MG63 (cell line): ENCODE data around the gene PRSS53. TPM values are rescaled to one million over a fixed set of nuclear protein-coding genes. Genes with fewer than 3 reads are reported as not detected.

Experiments
- DNase-seq: peaks from one replicate; pipeline ENCODE4 v3.0.0-alpha.2; 2020
- H3K27me3 ChIP-seq: fragments of 250-450 bp; sonication (Bioruptor Pico); 2 replicates; pipeline ENCODE4 v1.5.1; 2020; ENCODE audit warnings: mild to moderate bottlenecking, moderate library complexity
- H3K36me3 ChIP-seq: fragments of 250-450 bp; sonication (Bioruptor Pico); 2 replicates; pipeline ENCODE4 v1.5.1; 2020; ENCODE audit warnings: mild to moderate bottlenecking, moderate library complexity
- H3K4me3 ChIP-seq: fragments of 250-450 bp; sonication (Bioruptor Pico); 2 replicates; pipeline ENCODE4 v1.5.1; 2020; ENCODE audit warnings: mild to moderate bottlenecking, moderate library complexity
- H3K9me3 ChIP-seq: fragments of 250-450 bp; sonication (Bioruptor Pico); 2 replicates; pipeline ENCODE4 v1.5.1; 2020; ENCODE audit warnings: mild to moderate bottlenecking, moderate library complexity
- total RNA-seq: library from RNA; depleted of rRNA; stranded (reverse); fragments of >200 nt; shearing (Covaris generic); gene quantifications from 2 replicates; pipeline ENCODE4 v1.2.3, GENCODE V29; 2014; ENCODE audit warnings: low replicate concordance

PRSS53 gene
- total RNA-seq, 1 experiment from 2014 or later, result 1.9 TPM

DNA sequence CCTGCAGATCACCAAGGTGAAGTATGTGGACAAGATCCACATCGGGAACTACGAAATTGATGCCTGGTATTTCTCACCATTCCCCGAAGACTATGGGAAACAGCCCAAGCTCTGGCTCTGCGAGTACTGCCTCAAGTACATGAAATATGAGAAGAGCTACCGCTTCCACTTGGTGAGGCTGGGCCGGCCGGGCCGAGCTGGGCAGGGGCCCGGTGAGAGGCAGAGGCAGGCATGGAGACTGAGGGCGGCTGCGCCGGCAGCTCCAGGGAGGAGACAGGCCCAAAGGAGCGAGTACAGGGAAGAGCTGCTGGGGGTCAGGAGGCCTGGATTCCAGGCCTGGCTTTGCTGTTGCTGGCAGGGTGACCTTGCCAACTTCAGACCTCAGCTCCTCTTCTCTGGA lies 38.4 kb upstream of the PRSS53 start:
- Histone ChIP-seq H3K27me3 (no peaks in the 10 kb centered on the region), H3K9me3 (no peaks in the 10 kb centered on the region), H3K36me3 (peaks cover 43% of the 10 kb centered on the region), H3K4me3 (no peak overlapping the region)
- no peak for DNase-seq

DNA sequence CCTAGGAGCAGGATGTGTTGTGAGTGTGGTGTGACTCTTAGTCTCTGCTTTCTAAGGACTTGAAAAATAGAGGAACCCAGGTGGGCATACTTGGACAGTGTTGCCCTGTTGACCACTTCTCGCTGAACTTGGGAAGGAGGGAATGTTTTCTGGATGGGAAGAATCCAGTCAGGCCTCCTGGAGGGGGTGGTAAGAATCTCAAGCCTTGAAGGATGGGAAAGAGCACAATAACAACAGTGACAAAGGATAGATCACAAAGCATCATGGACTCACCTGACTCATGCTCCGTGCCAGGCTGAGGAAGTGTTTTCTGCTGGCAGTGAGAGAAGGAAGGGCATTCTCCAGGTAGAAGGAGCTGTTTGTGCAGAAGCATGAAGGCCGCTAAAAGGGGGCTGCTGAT lies 37.1 kb upstream of the PRSS53 start:
- H3K9me3 ChIP-seq, result no peaks in the 10 kb centered on the region
- no peak overlapping the region for H3K4me3 ChIP-seq
- no peaks in the 10 kb centered on the region for H3K27me3 ChIP-seq
- H3K36me3 ChIP-seq, result peaks cover 55% of the 10 kb centered on the region
- no peak for DNase-seq

DNA sequence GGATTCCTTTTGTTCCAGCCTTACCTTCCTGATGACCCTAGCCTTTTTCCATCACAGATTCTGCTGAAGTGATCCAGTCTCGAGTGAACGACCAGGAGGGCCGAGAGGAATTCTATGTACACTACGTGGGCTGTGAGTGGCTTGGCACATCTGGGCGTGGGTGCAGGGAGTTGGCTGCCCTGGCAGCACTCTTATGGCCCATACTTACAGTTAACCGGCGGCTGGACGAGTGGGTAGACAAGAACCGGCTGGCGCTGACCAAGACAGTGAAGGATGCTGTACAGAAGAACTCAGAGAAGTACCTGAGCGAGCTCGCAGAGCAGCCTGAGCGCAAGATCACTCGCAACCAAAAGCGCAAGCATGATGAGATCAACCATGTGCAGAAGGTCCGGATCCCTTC lies 31.4 kb upstream of the PRSS53 start:
- Histone ChIP-seq H3K9me3 (no peaks in the 10 kb centered on the region), H3K36me3 (peaks cover 60% of the 10 kb centered on the region), H3K4me3 (no peak overlapping the region), H3K27me3 (no peaks in the 10 kb centered on the region)
- no peak for DNase-seq

- Histone ChIP-seq H3K4me3 (peak overlapping the region; percentile 94), H3K9me3 (no peaks in the 10 kb centered on the region), H3K27me3 (no peaks in the 10 kb centered on the region), H3K36me3 (peaks cover 52% of the 10 kb centered on the region)
- DNase-seq, result no peak
These were observed 29.7 kb upstream of the PRSS53 start for GRCh38 chr16:31118223-31119155.

DNA sequence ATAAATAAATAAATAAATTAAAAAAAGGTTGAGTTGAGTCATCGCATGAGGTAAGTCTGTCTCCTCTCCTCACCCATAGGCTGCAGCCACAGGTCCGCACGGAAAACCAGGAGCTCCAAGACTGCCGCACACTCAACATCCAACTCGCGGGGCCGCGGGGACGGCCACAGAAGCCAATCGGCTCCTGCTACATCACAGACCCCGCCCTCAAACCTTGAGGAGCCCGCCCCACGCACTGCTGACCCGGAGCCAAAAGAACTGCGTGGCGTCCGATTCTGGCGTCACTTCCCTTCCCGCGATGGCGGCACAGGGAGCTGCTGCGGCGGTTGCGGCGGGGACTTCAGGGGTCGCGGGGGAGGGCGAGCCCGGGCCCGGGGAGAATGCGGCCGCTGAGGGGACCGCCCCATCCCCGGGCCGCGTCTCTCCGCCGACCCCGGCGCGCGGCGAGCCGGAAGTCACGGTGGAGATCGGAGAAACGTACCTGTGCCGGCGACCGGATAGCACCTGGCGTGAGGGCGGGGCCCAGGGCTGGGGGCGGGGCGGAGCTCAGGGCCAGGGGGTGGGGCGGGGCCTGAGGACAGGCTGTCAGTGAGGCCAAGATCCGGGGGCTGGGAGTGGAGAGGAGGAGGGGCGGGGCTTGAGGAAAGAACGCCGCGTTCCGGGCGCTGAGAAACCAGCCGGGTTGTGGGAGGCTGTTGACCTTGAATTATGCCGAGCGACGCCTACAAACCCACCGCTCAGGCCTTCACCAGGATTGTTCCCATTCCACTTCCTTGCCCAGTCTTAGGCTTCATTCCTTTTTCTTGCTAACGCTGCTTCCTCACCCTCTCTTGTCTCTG lies 28.9 kb upstream of the PRSS53 start, which contains the start of gene KAT8:
Gene KAT8 (plus strand): TSS at position 281 of the 839 bp plus-strand sequence. CDS start 18 bp downstream, at position 299.
- Histone ChIP-seq H3K9me3 (no peaks in the 10 kb centered on the region), H3K27me3 (no peaks in the 10 kb centered on the region), H3K4me3 (peak within 1 kb of the TSS; percentile 94), H3K36me3 (peaks cover 50% of the 10 kb centered on the region)
- peak; percentile 99 for DNase-seq

GRCh38 chr16:31114468-31114867 lies 25.7 kb upstream of the PRSS53 start:
- Histone ChIP-seq H3K27me3 (no peaks in the 10 kb centered on the region), H3K9me3 (no peaks in the 10 kb centered on the region), H3K4me3 (no peak overlapping the region), H3K36me3 (peaks cover 53% of the 10 kb centered on the region)
- no peak for DNase-seq

DNA sequence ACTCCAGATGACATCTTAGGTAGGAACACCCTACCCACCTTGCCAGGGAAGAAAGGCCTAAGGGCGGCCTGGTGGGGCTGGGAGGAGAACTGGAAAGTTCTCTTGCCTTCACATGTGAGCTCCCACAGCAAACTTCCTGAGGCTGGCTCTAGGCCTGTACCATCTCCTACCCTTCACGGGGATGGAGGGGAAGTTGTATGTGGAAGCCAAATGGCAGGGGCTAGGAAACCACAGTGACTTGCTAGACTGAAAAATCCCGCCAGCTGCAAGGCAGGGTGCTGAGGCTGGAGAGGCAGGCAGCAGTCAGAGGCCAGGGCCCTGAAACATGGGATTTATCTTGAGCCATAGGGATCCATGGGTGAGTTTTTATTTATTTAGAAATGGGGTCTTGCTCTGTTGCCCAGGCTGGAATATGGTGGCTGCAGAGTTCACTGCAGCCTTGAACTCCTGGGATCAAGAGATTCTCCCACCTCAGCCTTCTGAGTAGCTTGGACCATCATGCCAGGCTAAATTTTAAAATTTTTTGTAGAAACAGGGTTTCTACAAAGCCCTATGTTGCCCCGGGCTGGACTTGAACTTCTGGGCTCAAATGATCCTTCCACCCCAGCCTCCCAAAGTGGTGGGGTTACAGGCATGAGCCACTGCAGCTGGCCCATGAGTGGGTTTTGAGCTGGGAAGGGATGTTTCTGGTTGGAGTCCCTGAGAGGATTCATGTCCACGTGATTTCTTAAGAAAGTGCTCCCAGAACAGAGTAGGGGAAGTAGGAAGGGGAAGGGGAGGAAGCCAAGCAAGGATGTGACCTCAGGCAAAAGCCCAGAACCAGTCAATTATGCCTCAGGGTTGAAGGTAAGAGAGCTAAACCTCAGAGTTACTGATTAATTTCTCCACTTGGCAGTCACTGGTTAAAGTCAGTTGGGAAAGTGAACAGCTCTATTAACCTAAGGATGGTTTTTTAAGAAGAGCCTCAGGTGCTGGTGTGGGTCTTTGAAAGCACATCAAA lies 24.7 kb upstream of the PRSS53 start:
- DNase-seq, result no peak
- no peaks in the 10 kb centered on the region for H3K9me3 ChIP-seq
- H3K36me3 ChIP-seq, result peaks cover 46% of the 10 kb centered on the region
- no peak overlapping the region for H3K4me3 ChIP-seq
- H3K27me3 ChIP-seq, result no peaks in the 10 kb centered on the region

DNA sequence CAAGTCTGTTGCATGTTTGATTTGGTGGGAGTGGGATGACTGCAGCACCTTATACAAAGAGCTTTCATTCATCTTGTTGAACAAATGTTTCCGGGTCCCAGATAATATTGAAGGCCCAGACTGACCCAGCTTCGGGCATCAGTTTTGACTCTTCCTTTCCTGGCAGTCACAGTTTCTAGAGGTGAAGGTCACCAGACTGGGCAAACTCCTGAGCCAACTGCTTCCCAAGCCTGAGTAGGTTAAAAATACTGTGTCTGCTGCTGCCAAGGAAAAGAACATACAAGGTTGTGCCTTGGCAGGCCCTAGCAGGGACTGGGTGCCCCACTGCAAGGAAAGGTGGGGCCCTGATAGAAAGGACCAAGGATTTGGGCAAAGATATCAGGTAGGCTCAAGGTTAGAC lies 24.0 kb upstream of the PRSS53 start:
- no peak for DNase-seq
- no peak overlapping the region for H3K4me3 ChIP-seq
- H3K36me3 ChIP-seq, result peaks cover 45% of the 10 kb centered on the region
- H3K9me3 ChIP-seq, result no peaks in the 10 kb centered on the region
- no peaks in the 10 kb centered on the region for H3K27me3 ChIP-seq

DNA sequence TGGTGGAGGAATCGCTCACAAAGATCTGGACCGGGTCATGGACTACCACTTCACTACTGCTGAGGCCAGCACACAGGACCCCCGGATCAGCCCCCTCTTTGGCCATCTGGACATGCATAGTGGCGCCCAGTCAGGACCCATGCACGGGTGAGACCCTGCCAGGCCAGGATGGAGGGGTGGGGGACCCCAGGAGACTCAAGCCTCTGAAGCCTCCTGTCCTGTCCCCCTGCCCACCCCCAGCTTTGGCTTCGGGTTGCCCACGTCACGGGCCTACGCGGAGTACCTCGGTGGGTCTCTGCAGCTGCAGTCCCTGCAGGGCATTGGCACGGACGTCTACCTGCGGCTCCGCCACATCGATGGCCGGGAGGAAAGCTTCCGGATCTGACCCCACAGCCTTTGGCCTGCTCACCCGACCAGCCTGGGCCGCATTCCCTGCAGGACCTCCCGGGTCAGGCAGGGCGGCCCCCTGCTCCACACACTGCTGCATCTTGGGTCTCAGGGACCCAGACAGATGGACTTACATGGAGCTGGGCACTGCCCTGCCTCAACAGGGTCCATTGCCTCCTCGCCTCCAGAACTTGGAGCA lies 23.2 kb upstream of the PRSS53 start:
- no peak for DNase-seq
- Histone ChIP-seq H3K36me3 (peaks cover 45% of the 10 kb centered on the region), H3K4me3 (no peak overlapping the region), H3K9me3 (no peaks in the 10 kb centered on the region), H3K27me3 (no peaks in the 10 kb centered on the region)

- Histone ChIP-seq H3K36me3 (peaks cover 40% of the 10 kb centered on the region), H3K9me3 (no peaks in the 10 kb centered on the region), H3K4me3 (no peak overlapping the region), H3K27me3 (no peaks in the 10 kb centered on the region)
- no peak for DNase-seq
These were observed 21.6 kb upstream of the PRSS53 start for GRCh38 chr16:31110106-31111034.

GRCh38 chr16:31109622-31110021 lies 20.9 kb upstream of the PRSS53 start:
- Histone ChIP-seq H3K36me3 (peaks cover 40% of the 10 kb centered on the region), H3K9me3 (no peaks in the 10 kb centered on the region), H3K27me3 (no peaks in the 10 kb centered on the region), H3K4me3 (no peak overlapping the region; the same call in 1 of the 2 replicates)
- no peak for DNase-seq

GRCh38 chr16:31108794-31109558 lies 20.2 kb upstream of the PRSS53 start:
- no peaks in the 10 kb centered on the region for H3K27me3 ChIP-seq
- no peak for DNase-seq
- no peaks in the 10 kb centered on the region for H3K9me3 ChIP-seq
- peaks cover 40% of the 10 kb centered on the region for H3K36me3 ChIP-seq
- H3K4me3 ChIP-seq, result peak overlapping the region; percentile 88

- Histone ChIP-seq H3K27me3 (no peaks in the 10 kb centered on the region), H3K4me3 (peak within 1 kb of the TSS; percentile 88), H3K36me3 (peaks cover 40% of the 10 kb centered on the region), H3K9me3 (no peaks in the 10 kb centered on the region)
- DNase-seq, result peak; percentile 92
These were observed 19.5 kb upstream of the PRSS53 start, which contains the start of gene BCKDK for GRCh38 chr16:31108035-31108793. TSS of gene BCKDK (plus strand) at chr16:31108386. CDS start at chr16:31109224, 838 bp downstream.

GRCh38 chr16:31107465-31107867 lies 18.7 kb upstream of the PRSS53 start:
- H3K4me3 ChIP-seq, result peak overlapping the region; percentile 88
- DNase-seq, result no peak
- no peaks in the 10 kb centered on the region for H3K9me3 ChIP-seq
- H3K27me3 ChIP-seq, result no peaks in the 10 kb centered on the region
- peaks cover 34% of the 10 kb centered on the region for H3K36me3 ChIP-seq
